Measurements from ENCODE around the gene IRS1.

DNA sequence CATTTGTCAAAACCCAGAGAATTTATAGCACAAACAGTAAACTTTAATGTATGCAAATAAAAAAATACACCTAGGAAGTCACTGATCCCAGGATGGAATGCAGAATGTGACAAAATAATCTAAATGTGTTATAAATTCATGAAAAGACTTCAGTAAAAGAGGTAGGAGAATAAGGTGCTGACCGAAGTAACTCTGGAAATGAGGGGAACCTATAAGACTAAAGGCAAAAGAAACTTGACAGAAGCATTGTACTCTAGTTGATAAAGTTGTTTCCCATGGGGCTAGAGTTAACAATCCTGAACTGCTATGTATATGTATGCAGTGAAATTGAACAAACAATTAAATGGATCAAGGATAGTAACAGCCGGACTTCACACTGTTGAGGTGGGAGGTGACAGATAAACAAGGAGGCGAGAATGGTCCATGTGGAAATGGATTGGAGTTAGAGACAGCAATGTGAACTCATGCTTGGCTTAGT is 24.5 kb downstream of the IRS1 start:
- no peak for TF ChIP-seq EP300 (IDR thresholded peaks at IDR 0.05)
- no peak for TF ChIP-seq CTCF (IDR thresholded peaks at IDR 0.05)
- TF ChIP-seq POLR2A (IDR thresholded peaks at IDR 0.05), result no peak
- TF ChIP-seq POLR2AphosphoS5 (IDR thresholded peaks at IDR 0.05), result no peak
